HEK293 (cell line): ENCODE results near the gene SRPK3.

Experiments
- CTCF ChIA-PET: fragments of 350-600 bp; formaldehyde crosslinking; extraction: SDS; loops from one replicate; lab custom pipeline; 2021; ENCODE audit warnings: antibody characterized with exemption; lab: Yijun Ruan, JAX
- POLR2A ChIA-PET: fragments of 300-600 bp; formaldehyde crosslinking; extraction: SDS; loops from one replicate; lab custom pipeline; 2020; ENCODE audit warnings: antibody characterized with exemption, inconsistent platforms; lab: Yijun Ruan, JAX
- H3K27ac ChIP-seq: fragments of 200-500 bp; sonication (Bioruptor generic); 2 replicates; pipeline ENCODE4 v1.5.1; 2014; ENCODE audit warnings: low read depth, low read length, control low read depth, inconsistent platforms; ENCODE audit errors: extremely low read depth
- H3K36me3 ChIP-seq, 2 experiments: fragments of 200-500 bp in 1 of 2; sonication (Bioruptor generic) in 1 of 2; 1 replicate in 1 of 2; 2 replicates in 1 of 2; pipeline ENCODE4 v1.5.1; 2014 to 2017; ENCODE audit warnings: inconsistent platforms in 2 of 2, low read length in 2 of 2; ENCODE audit not compliant: control insufficient read depth in 2 of 2, insufficient read depth in 1 of 2
- H3K4me1 ChIP-seq: fragments of 200-500 bp; sonication (Bioruptor generic); 2 replicates; pipeline ENCODE4 v1.5.1; 2014; ENCODE audit warnings: mild to moderate bottlenecking, low read length, inconsistent platforms; ENCODE audit not compliant: control insufficient read depth, insufficient read depth
- H3K4me3 ChIP-seq: 2 replicates; pipeline ENCODE4 v1.5.1; 2011; ENCODE audit warnings: low read depth, mild to moderate bottlenecking, control low read depth, low read length, moderate library complexity
- H3K9me3 ChIP-seq: fragments of 200-500 bp; sonication (Bioruptor generic); 2 replicates; pipeline ENCODE4 v1.5.1; 2014; ENCODE audit warnings: low read depth, low read length, inconsistent platforms; ENCODE audit not compliant: control insufficient read depth, insufficient read depth
- PATZ1 ChIP-seq: fragments of 450-650 bp; formaldehyde crosslinking; IDR thresholded peaks from 2 replicates; pipeline ENCODE4 v1.5.1; 2016; ENCODE audit warnings: missing biosample characterization, missing genetic modification characterization
- PRDM1 ChIP-seq: fragments of 450-650 bp; formaldehyde crosslinking; IDR thresholded peaks from 2 replicates; pipeline ENCODE4; 2016; ENCODE audit warnings: missing biosample characterization, missing genetic modification characterization
- PRDM10 ChIP-seq: fragments of 450-650 bp; formaldehyde crosslinking; IDR thresholded peaks from 2 replicates; pipeline ENCODE4 v1.5.1; 2016; ENCODE audit warnings: missing biosample characterization, missing genetic modification characterization
- SP7 ChIP-seq: fragments of 450-650 bp; formaldehyde crosslinking; IDR thresholded peaks from 2 replicates; pipeline ENCODE4 v1.5.1; 2016; ENCODE audit warnings: missing biosample characterization, missing genetic modification characterization
- ZIC2 ChIP-seq: fragments of 450-650 bp; formaldehyde crosslinking; IDR thresholded peaks from 2 replicates; pipeline ENCODE4 v1.5.1; 2016; ENCODE audit warnings: missing biosample characterization, missing genetic modification characterization
- ZNF112 ChIP-seq: fragments of 450-650 bp; formaldehyde crosslinking; IDR thresholded peaks from 2 replicates; pipeline ENCODE4 v1.5.0; 2017; ENCODE audit warnings: missing biosample characterization, missing genetic modification characterization
- ZNF138 ChIP-seq: fragments of 450-650 bp; formaldehyde crosslinking; IDR thresholded peaks from 2 replicates; pipeline ENCODE4 v1.5.1; 2016; ENCODE audit warnings: missing biosample characterization, missing genetic modification characterization, borderline replicate concordance
- ZNF140 ChIP-seq: fragments of 450-650 bp; formaldehyde crosslinking; IDR thresholded peaks from 2 replicates; pipeline ENCODE4 v1.5.1; 2016; ENCODE audit warnings: missing biosample characterization, missing genetic modification characterization
- ZNF16 ChIP-seq: fragments of 450-650 bp; formaldehyde crosslinking; IDR thresholded peaks from 2 replicates; pipeline ENCODE4 v1.5.1; 2016; ENCODE audit warnings: low read depth, missing biosample characterization, missing genetic modification characterization
- ZNF174 ChIP-seq: fragments of 450-650 bp; formaldehyde crosslinking; IDR thresholded peaks from 2 replicates; pipeline ENCODE4 v1.5.0; 2017; ENCODE audit warnings: missing biosample characterization, mild to moderate bottlenecking, missing genetic modification characterization
- ZNF211 ChIP-seq: fragments of 450-650 bp; formaldehyde crosslinking; IDR thresholded peaks from 2 replicates; pipeline ENCODE4 v1.5.1; 2016; ENCODE audit warnings: low read depth, missing biosample characterization, missing genetic modification characterization
- ZNF302 ChIP-seq: fragments of 450-650 bp; formaldehyde crosslinking; IDR thresholded peaks from 2 replicates; pipeline ENCODE4 v1.5.1; 2016; ENCODE audit warnings: missing biosample characterization, missing genetic modification characterization, low read depth
- ZNF341 ChIP-seq: fragments of 450-650 bp; formaldehyde crosslinking; IDR thresholded peaks from 2 replicates; pipeline ENCODE4; 2016; ENCODE audit warnings: low read depth, missing biosample characterization, missing genetic modification characterization
- ZNF473 ChIP-seq: fragments of 450-650 bp; formaldehyde crosslinking; IDR thresholded peaks from 2 replicates; pipeline ENCODE4 v1.5.1; 2017; ENCODE audit warnings: missing biosample characterization, missing genetic modification characterization
- ZNF596 ChIP-seq: fragments of 450-650 bp; IDR thresholded peaks from 2 replicates; pipeline ENCODE4 v1.5.0; 2018; ENCODE audit warnings: missing biosample characterization, mild to moderate bottlenecking, missing genetic modification characterization, moderate library complexity
- ZNF600 ChIP-seq: fragments of 450-650 bp; formaldehyde crosslinking; IDR thresholded peaks from 2 replicates; pipeline ENCODE4 v1.5.1; 2016; ENCODE audit warnings: missing biosample characterization, missing genetic modification characterization
- ZNF623 ChIP-seq: fragments of 450-650 bp; formaldehyde crosslinking; IDR thresholded peaks from 2 replicates; pipeline ENCODE4 v1.5.1; 2016; ENCODE audit warnings: missing biosample characterization, missing genetic modification characterization
- ZNF677 ChIP-seq: fragments of 450-650 bp; IDR thresholded peaks from 2 replicates; pipeline ENCODE4 v1.5.0; 2018; ENCODE audit warnings: missing biosample characterization, mild to moderate bottlenecking, missing genetic modification characterization, moderate library complexity
- ZNF692 ChIP-seq: fragments of 450-650 bp; formaldehyde crosslinking; IDR thresholded peaks from 2 replicates; pipeline ENCODE4 v1.5.1; 2016; ENCODE audit warnings: missing biosample characterization, missing genetic modification characterization
- ZNF701 ChIP-seq: fragments of 450-650 bp; formaldehyde crosslinking; IDR thresholded peaks from 2 replicates; pipeline ENCODE4 v1.5.1; 2016; ENCODE audit warnings: missing biosample characterization, missing genetic modification characterization
- ZNF704 ChIP-seq: fragments of 450-650 bp; formaldehyde crosslinking; IDR thresholded peaks from 2 replicates; pipeline ENCODE4 v1.5.1; 2016; ENCODE audit warnings: missing biosample characterization, missing genetic modification characterization
- ZNF776 ChIP-seq: fragments of 450-650 bp; formaldehyde crosslinking; IDR thresholded peaks from 2 replicates; pipeline ENCODE4 v1.5.0; 2017; ENCODE audit warnings: missing biosample characterization, missing genetic modification characterization, borderline replicate concordance
- ZNF830 ChIP-seq: fragments of 450-650 bp; IDR thresholded peaks from 2 replicates; pipeline ENCODE4 v1.5.0; 2018; ENCODE audit warnings: missing biosample characterization, missing genetic modification characterization, low read depth, mild to moderate bottlenecking, moderate library complexity
- TF ChIP-seq, protein P1 (sequence below): fragments of 450-650 bp; formaldehyde crosslinking; IDR thresholded peaks from 2 replicates; pipeline ENCODE4 v1.5.1; 2017; ENCODE audit warnings: missing biosample characterization, mild to moderate bottlenecking, missing genetic modification characterization, moderate library complexity

Gene SRPK3

GRCh38 chrX:153825042-153825441 lies 44.2 kb downstream of the SRPK3 start:
- Histone ChIP-seq H3K27ac (no peak overlapping the region), H3K9me3 (no peaks in the 10 kb centered on the region), H3K4me1 (no peaks in the 10 kb centered on the region), H3K4me3 (no peak overlapping the region), H3K36me3 (no peaks in the 10 kb centered on the region)
- TF ChIP-seq ZNF830 (no peak), ZNF776 (tag by site-specific recombination) (no peak), ZNF623 (tag by site-specific recombination) (no peak), ZNF140 (tag by site-specific recombination) (no peak), ZNF473 (tag by site-specific recombination) (no peak), PATZ1 (tag by site-specific recombination) (no peak), ZNF600 (tag by site-specific recombination) (no peak)
- POLR2A ChIA-PET, result no interaction called here
- CTCF ChIA-PET, result no interaction called here

DNA sequence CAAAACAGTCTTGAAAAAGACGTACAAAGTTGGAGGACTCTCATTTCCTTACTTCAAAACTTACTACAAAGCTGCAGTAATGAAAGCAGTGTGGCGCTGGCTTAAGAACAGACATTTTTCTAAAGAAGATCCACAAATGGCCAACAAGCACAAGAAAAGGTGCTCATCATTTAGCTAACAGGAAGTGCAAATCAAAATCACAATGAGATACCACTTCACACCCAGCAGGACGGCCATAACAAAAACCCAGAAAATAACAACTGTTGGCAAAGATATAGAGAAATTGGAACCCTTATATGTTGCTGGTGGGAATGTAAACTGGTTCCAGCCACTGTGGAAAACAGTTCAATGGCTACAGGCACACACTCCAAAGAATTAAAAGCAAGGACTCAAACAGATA lies 46.2 kb downstream of the SRPK3 start:
- Histone ChIP-seq H3K9me3 (no peaks in the 10 kb centered on the region), H3K27ac (no peak overlapping the region), H3K4me1 (no peaks in the 10 kb centered on the region), H3K4me3 (no peak overlapping the region), H3K36me3 (no peaks in the 10 kb centered on the region)
- POLR2A ChIA-PET, result interaction anchor here (1.1 kb wide), 1 partner anchor 8 kb away, joined by 3 read pairs; no protein-coding TSS in a partner anchor
- CTCF ChIA-PET, result no interaction called here
- TF ChIP-seq PATZ1 (tag by site-specific recombination) (no peak), SP7 (no peak), PRDM1 (no peak), ZNF701 (tag by site-specific recombination) (no peak), ZIC2 (no peak), ZNF112 (tag by site-specific recombination) (no peak), ZNF138 (tag by site-specific recombination) (no peak), ZNF341 (tag by site-specific recombination) (no peak), ZNF596 (tag by site-specific recombination) (no peak), ZNF174 (tag by site-specific recombination) (no peak), ZNF302 (no peak), ZNF677 (tag by site-specific recombination) (no peak), ZNF692 (tag by site-specific recombination) (no peak), PRDM10 (tag by site-specific recombination) (no peak), ZNF704 (no peak), ZNF16 (tag by site-specific recombination) (no peak), ZNF211 (tag by site-specific recombination) (no peak)
- TF ChIP-seq, protein P1, sequence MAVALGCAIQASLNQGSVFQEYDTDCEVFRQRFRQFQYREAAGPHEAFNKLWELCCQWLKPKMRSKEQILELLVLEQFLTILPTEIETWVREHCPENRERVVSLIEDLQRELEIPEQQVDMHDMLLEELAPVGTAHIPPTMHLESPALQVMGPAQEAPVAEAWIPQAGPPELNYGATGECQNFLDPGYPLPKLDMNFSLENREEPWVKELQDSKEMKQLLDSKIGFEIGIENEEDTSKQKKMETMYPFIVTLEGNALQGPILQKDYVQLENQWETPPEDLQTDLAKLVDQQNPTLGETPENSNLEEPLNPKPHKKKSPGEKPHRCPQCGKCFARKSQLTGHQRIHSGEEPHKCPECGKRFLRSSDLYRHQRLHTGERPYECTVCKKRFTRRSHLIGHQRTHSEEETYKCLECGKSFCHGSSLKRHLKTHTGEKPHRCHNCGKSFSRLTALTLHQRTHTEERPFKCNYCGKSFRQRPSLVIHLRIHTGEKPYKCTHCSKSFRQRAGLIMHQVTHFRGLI (tag by site-specific recombination), result no peak
